CD8-positive, alpha-beta memory T cell (primary cell): ENCODE results near the gene RAX2. TPM values are rescaled to one million over a fixed set of nuclear protein-coding genes. Genes with fewer than 3 reads are reported as not detected.

ENCODE experiments used
- CTCF ChIA-PET: fragments of 350-600 bp; sonication (Branson Sonifier 250); formaldehyde crosslinking; loops from one replicate; lab custom pipeline; 2021; ENCODE audit warnings: antibody characterized with exemption; lab: Charles Lee
- POLR2A ChIA-PET: fragments of 350-600 bp; sonication (Branson Sonifier 250); formaldehyde crosslinking; loops from one replicate; lab custom pipeline; 2021; ENCODE audit warnings: antibody characterized with exemption; lab: Charles Lee
- DNase-seq, 5 donors: peaks; one replicate each; pipeline versions ENCODE4 v3.0.0 to v3.0.0-alpha.2; 2020 to 2022; ENCODE audit warnings: mixed read lengths in 1 of 5
- H3K27ac ChIP-seq: one replicate; pipeline ENCODE4 v1.7.0; 2013; ENCODE audit warnings: low read depth, mild to moderate bottlenecking, low read length, moderate library complexity
- H3K27me3 ChIP-seq: 2 replicates; pipeline ENCODE4 v1.7.0; 2013; ENCODE audit warnings: low read length, mild to moderate bottlenecking; ENCODE audit not compliant: insufficient read depth, poor library complexity, severe bottlenecking
- H3K36me3 ChIP-seq: 2 replicates; pipeline ENCODE4 v1.7.0; 2013; ENCODE audit warnings: mild to moderate bottlenecking, low read length, moderate library complexity; ENCODE audit not compliant: insufficient read depth
- H3K4me1 ChIP-seq: 2 replicates; pipeline ENCODE4 v1.7.0; 2013; ENCODE audit warnings: mild to moderate bottlenecking, low read length, moderate library complexity; ENCODE audit not compliant: insufficient read depth
- H3K4me3 ChIP-seq: 2 replicates; pipeline ENCODE4 v1.7.0; 2013; ENCODE audit warnings: mild to moderate bottlenecking, low read length
- H3K9me3 ChIP-seq: 2 replicates; pipeline ENCODE4 v1.7.0; 2013; ENCODE audit warnings: mild to moderate bottlenecking, low read length
- H3K27ac Mint-ChIP-seq, 8 donors: one replicate each; pipeline ENCODE4 v1.8.0; 2020 to 2021; ENCODE audit warnings: mixed read lengths in 8 of 8, mild to moderate bottlenecking in 6 of 8, inconsistent platforms in 3 of 8, moderate library complexity in 3 of 8
- H3K27me3 Mint-ChIP-seq, 2 donors: one replicate each; pipeline ENCODE4 v1.8.0; 2020 to 2021; ENCODE audit warnings: mixed read lengths in 2 of 2, mild to moderate bottlenecking in 1 of 2, moderate library complexity in 1 of 2
- H3K36me3 Mint-ChIP-seq, 3 donors: one replicate each; pipeline ENCODE4 v1.8.0; 2020 to 2021; ENCODE audit warnings: mixed read lengths in 3 of 3, inconsistent platforms in 1 of 3, mild to moderate bottlenecking in 1 of 3
- H3K4me1 Mint-ChIP-seq, 3 donors: one replicate each; pipeline ENCODE4 v1.8.0; 2020 to 2021; ENCODE audit warnings: mixed read lengths in 3 of 3, inconsistent platforms in 1 of 3, mild to moderate bottlenecking in 1 of 3
- H3K4me3 Mint-ChIP-seq, 7 donors: one replicate each; pipeline ENCODE4 v1.8.0; 2020 to 2021; ENCODE audit warnings: mixed read lengths in 7 of 7, mild to moderate bottlenecking in 6 of 7, moderate library complexity in 4 of 7, inconsistent platforms in 2 of 7
- H3K9me3 Mint-ChIP-seq, 5 donors: one replicate each; pipeline ENCODE4 v1.8.0; 2020 to 2022; ENCODE audit warnings: mixed read lengths in 5 of 5, mild to moderate bottlenecking in 3 of 5, moderate library complexity in 2 of 5, inconsistent platforms in 1 of 5
- polyA plus RNA-seq: library from polyadenylated mRNA; unstranded; fragments of 300-500 nt; fragmentation: Illumina TruSeq; gene quantifications from one replicate; pipeline ENCODE4 v1.2.3, GENCODE V29; 2021
- total RNA-seq, 2 experiments: library from RNA; stranded (reverse); gene quantifications; one replicate each; pipeline ENCODE4 v1.2.3, GENCODE V29; 2021

RAX2 gene
- total and polyA plus RNA-seq, 3 experiments from 2014 or later, result not detected

DNA sequence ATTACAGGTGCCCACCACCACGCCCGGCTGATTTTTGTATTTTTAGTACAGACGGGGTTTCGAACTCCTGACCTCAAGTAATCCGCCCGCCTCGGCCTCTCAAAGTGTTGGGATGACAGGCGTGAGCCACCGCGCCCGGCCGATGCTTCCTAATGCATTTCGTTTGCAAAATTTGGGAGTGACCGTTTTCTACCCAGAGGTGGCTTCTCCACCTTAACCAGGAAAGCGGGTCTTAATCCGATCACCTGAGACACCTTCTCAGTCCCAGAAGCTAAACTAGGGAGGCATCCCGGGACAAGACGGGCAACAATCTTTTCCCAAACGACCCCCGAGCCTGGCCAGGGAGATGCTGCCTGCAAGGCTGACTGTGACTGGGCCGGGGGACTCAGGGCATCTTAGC lies 29.0 kb upstream of the RAX2 start:
- Mint-ChIP-seq H3K4me3 (peak overlapping the region; percentile 58 to 83 (median 71)), H3K27ac (peak overlapping the region in 5 of 8 donors; percentile 55 to 91 (median 83)), H3K27me3 (peaks cover 0 to 2% of the 10 kb centered on the region in 2 donors), H3K9me3 (peaks cover 0 to 11% (median 6%) of the 10 kb centered on the region in 5 donors), H3K36me3 (peaks cover 1 to 10% (median 2%) of the 10 kb centered on the region in 3 donors), H3K4me1 (peaks cover 38 to 66% (median 41%) of the 10 kb centered on the region in 3 donors)
- Histone ChIP-seq H3K27ac (no peak overlapping the region), H3K36me3 (no peaks in the 10 kb centered on the region), H3K9me3 (peaks cover 5% of the 10 kb centered on the region), H3K27me3 (no peaks in the 10 kb centered on the region), H3K4me3 (peak overlapping the region; percentile 22), H3K4me1 (peaks cover 41% of the 10 kb centered on the region)
- DNase-seq, result no peak
- POLR2A ChIA-PET, result no interaction called here
- CTCF ChIA-PET, result interaction anchor here (0.9 to 2.7 kb wide), 2 partner anchors 17 to 21 kb away, joined by 3 to 7 read pairs; no protein-coding TSS in a partner anchor

DNA sequence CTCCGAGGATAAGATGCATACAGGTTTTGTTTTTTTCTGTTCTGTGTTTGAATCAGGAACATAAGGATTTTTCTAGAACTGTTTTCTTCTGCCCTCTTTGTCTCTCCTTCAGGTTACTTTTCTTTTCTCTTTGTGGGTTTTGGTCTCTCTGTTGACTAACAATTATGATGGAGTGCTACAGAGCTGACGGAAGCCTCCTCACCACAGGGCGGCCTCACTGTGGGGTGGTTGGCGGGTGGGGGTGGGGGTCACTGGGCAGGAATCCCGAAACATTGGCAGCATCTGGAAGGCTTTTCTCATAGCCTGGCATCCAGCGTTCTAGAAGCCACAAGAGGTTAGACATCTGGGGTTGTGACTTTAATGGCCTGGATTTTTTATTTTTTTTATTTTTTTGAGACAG lies 26.1 kb upstream of the RAX2 start:
- peak overlapping the region; percentile 28 to 80 (median 67) for H3K4me3 Mint-ChIP-seq
- DNase-seq, result peak in 2 of 5 donors; percentile 58 to 70

GRCh38 chr19:3796358-3796757 lies 24.3 kb upstream of the RAX2 start:
- peaks cover 32 to 47% (median 36%) of the 10 kb centered on the region in 3 donors for H3K4me1 Mint-ChIP-seq
- DNase-seq, result no peak

More for the DNA sequence above, 26.1 kb upstream of the RAX2 start:
- Mint-ChIP-seq H3K27me3 (peaks cover 0 to 2% of the 10 kb centered on the region in 2 donors), H3K27ac (peak overlapping the region; percentile 68 to 93 (median 80)), H3K36me3 (peaks cover 2 to 10% (median 3%) of the 10 kb centered on the region in 3 donors), H3K9me3 (peaks cover 0 to 11% (median 6%) of the 10 kb centered on the region in 5 donors), H3K4me1 (peaks cover 33 to 56% (median 33%) of the 10 kb centered on the region in 3 donors)
- ChIA-PET CTCF (interaction anchor here (0.7 to 5.2 kb wide), 10 partner anchors 9 to 993 kb away, joined by 3 to 26 read pairs (median 4); partner anchors contain the start of genes MATK and MRPL54), POLR2A (interaction anchor here (0.5 to 1.9 kb wide), 10 partner anchors 9 to 395 kb away, joined by 3 to 10 read pairs (median 4); partner anchors contain the start of gene MRPL54)
- no peaks in the 10 kb centered on the region for H3K36me3 ChIP-seq
- no peak overlapping the region for H3K4me3 ChIP-seq
- peaks cover 5% of the 10 kb centered on the region for H3K9me3 ChIP-seq
- H3K4me1 ChIP-seq, result peaks cover 32% of the 10 kb centered on the region
- no peaks in the 10 kb centered on the region for H3K27me3 ChIP-seq
- no peak overlapping the region for H3K27ac ChIP-seq

DNA sequence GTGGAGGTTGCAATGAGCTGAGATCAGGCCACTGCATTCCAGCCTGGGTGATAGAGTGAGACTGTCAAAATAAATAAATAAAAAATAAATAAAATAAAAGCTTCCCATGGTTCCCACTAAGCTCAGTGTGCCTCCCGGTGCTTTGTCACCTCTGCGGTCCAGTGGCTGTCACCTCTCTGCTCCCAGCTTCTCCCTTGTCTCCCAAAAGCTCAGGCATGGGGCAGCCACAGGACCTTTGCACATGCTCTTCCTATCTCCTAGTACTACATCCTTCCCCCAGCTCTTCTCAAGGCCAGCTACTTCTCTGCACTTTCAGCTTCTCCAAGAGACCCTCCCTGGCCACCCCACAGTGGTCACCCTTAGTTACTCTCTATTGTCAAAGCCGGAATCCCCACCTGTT lies 21.8 kb upstream of the RAX2 start:
- peaks cover 2 to 11% (median 9%) of the 10 kb centered on the region in 5 donors for H3K9me3 Mint-ChIP-seq
- H3K27me3 Mint-ChIP-seq, result no peaks in the 10 kb centered on the region
- Histone ChIP-seq H3K4me3 (no peak overlapping the region), H3K27me3 (no peaks in the 10 kb centered on the region), H3K36me3 (no peaks in the 10 kb centered on the region), H3K4me1 (peaks cover 21% of the 10 kb centered on the region), H3K27ac (no peak overlapping the region), H3K9me3 (peaks cover 5% of the 10 kb centered on the region)
- no peak for DNase-seq
- H3K36me3 Mint-ChIP-seq, result peaks cover 2 to 15% (median 2%) of the 10 kb centered on the region in 3 donors
- CTCF ChIA-PET, result interaction anchor here (1.4 to 5.2 kb wide), 4 partner anchors 22 to 76 kb away, joined by 3 to 26 read pairs (median 6); partner anchors contain the start of genes APBA3 and MRPL54
- no peak overlapping the region for H3K4me3 Mint-ChIP-seq
- H3K27ac Mint-ChIP-seq, result no peak overlapping the region
- POLR2A ChIA-PET, result interaction anchor here (0.7 to 1.1 kb wide), 2 partner anchors 31 to 234 kb away, joined by 3 to 5 read pairs; partner anchors contain the start of gene MRPL54
- H3K4me1 Mint-ChIP-seq, result peaks cover 35 to 50% (median 41%) of the 10 kb centered on the region in 3 donors

More at GRCh38 chr19:3796358-3796757, 24.3 kb upstream of the RAX2 start:
- Histone ChIP-seq H3K9me3 (peaks cover 5% of the 10 kb centered on the region), H3K36me3 (no peaks in the 10 kb centered on the region), H3K4me1 (peaks cover 26% of the 10 kb centered on the region), H3K27ac (no peak overlapping the region), H3K4me3 (no peak overlapping the region), H3K27me3 (no peaks in the 10 kb centered on the region)
- H3K27me3 Mint-ChIP-seq, result peaks cover 0 to 2% of the 10 kb centered on the region in 2 donors
- CTCF ChIA-PET, result interaction anchor here (1.0 to 5.2 kb wide), 5 partner anchors 9 to 33 kb away, joined by 3 to 26 read pairs (median 3); partner anchors contain the start of genes MATK and MRPL54
- H3K9me3 Mint-ChIP-seq, result peaks cover 2 to 11% (median 6%) of the 10 kb centered on the region in 5 donors
- no peak overlapping the region for H3K4me3 Mint-ChIP-seq
- H3K27ac Mint-ChIP-seq, result peak overlapping the region in 7 of 8 donors; percentile 50 to 90 (median 70)
- POLR2A ChIA-PET, result interaction anchor here (1.2 to 1.3 kb wide), 2 partner anchors 18 to 25 kb away, joined by 3 to 4 read pairs; no protein-coding TSS in a partner anchor
- peaks cover 2 to 14% (median 3%) of the 10 kb centered on the region in 3 donors for H3K36me3 Mint-ChIP-seq

GRCh38 chr19:3792114-3792513 lies 20.1 kb upstream of the RAX2 start:
- CTCF ChIA-PET, result no interaction called here
- H3K4me1 ChIP-seq, result peaks cover 7% of the 10 kb centered on the region
- DNase-seq, result no peak
- Mint-ChIP-seq H3K4me3 (peak overlapping the region in 1 of 7 donors; percentile 71), H3K27ac (peak overlapping the region in 4 of 8 donors; percentile 1 to 87 (median 50)), H3K36me3 (peaks cover 2 to 10% (median 2%) of the 10 kb centered on the region in 3 donors), H3K4me1 (peaks cover 36 to 45% (median 37%) of the 10 kb centered on the region in 3 donors), H3K27me3 (no peaks in the 10 kb centered on the region), H3K9me3 (peaks cover 2 to 11% (median 8%) of the 10 kb centered on the region in 5 donors)
- peaks cover 5% of the 10 kb centered on the region for H3K9me3 ChIP-seq
- H3K27me3 ChIP-seq, result no peaks in the 10 kb centered on the region
- H3K27ac ChIP-seq, result no peak overlapping the region
- POLR2A ChIA-PET, result no interaction called here
- no peaks in the 10 kb centered on the region for H3K36me3 ChIP-seq
- no peak overlapping the region for H3K4me3 ChIP-seq

DNA sequence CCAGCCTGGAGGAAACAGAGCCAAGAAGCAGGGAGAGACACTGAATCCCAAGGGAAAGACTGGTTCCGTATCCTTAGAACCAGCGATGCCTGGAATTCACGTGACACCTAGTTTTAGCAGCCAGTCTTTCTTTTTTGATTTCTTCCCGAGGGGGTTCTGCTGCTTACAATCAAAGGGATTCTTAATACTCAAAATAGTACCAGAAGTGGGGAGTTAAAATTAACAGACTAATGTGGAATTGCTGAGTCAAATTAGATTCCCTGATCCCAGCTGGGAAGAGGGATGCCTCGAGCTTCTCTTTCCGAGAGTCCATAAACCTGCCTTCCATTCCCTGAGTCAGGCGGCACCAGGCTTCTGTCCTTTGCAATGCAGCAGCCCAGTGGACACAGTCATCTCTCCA lies 18.9 kb upstream of the RAX2 start:
- peaks cover 12% of the 10 kb centered on the region for H3K4me1 ChIP-seq
- no peak for DNase-seq
- H3K9me3 Mint-ChIP-seq, result peaks cover 0 to 5% (median 0%) of the 10 kb centered on the region in 5 donors
- peaks cover 2 to 4% (median 2%) of the 10 kb centered on the region in 3 donors for H3K36me3 Mint-ChIP-seq
- H3K9me3 ChIP-seq, result no peaks in the 10 kb centered on the region
- no peaks in the 10 kb centered on the region for H3K27me3 Mint-ChIP-seq
- H3K36me3 ChIP-seq, result no peaks in the 10 kb centered on the region
- H3K27ac Mint-ChIP-seq, result peak overlapping the region in 4 of 8 donors; percentile 18 to 89 (median 71)
- no peak overlapping the region for H3K4me3 Mint-ChIP-seq
- ChIA-PET CTCF (interaction anchor here (1.1 to 1.5 kb wide), 4 partner anchors 21 to 35 kb away, joined by 3 read pairs; no protein-coding TSS in a partner anchor), POLR2A (no interaction called here)
- H3K4me3 ChIP-seq, result no peak overlapping the region
- H3K27me3 ChIP-seq, result no peaks in the 10 kb centered on the region
- peaks cover 31 to 42% (median 34%) of the 10 kb centered on the region in 3 donors for H3K4me1 Mint-ChIP-seq
- no peak overlapping the region for H3K27ac ChIP-seq

GRCh38 chr19:3790209-3790734 lies 18.2 kb upstream of the RAX2 start:
- ChIA-PET CTCF (interaction anchor here (1.1 to 2.0 kb wide), 5 partner anchors 9 to 36 kb away, joined by 3 to 4 read pairs (median 3); no protein-coding TSS in a partner anchor), POLR2A (no interaction called here)
- no peaks in the 10 kb centered on the region for H3K9me3 ChIP-seq
- Mint-ChIP-seq H3K9me3 (peaks cover 0 to 5% (median 0%) of the 10 kb centered on the region in 5 donors), H3K4me1 (peaks cover 31 to 48% (median 36%) of the 10 kb centered on the region in 3 donors), H3K4me3 (peak overlapping the region in 5 of 7 donors; percentile 4 to 73 (median 56)), H3K36me3 (peaks cover 2 to 4% (median 2%) of the 10 kb centered on the region in 3 donors), H3K27ac (peak overlapping the region in 7 of 8 donors; percentile 13 to 89 (median 71)), H3K27me3 (no peaks in the 10 kb centered on the region)
- DNase-seq, result no peak
- no peak overlapping the region for H3K27ac ChIP-seq
- H3K4me1 ChIP-seq, result peaks cover 12% of the 10 kb centered on the region
- H3K4me3 ChIP-seq, result no peak overlapping the region
- no peaks in the 10 kb centered on the region for H3K27me3 ChIP-seq
- no peaks in the 10 kb centered on the region for H3K36me3 ChIP-seq
